GM18526 (cell line): Measurements from ENCODE around the gene RTL10.

Source experiments
- POLR2A ChIP-seq: IDR thresholded peaks from 3 replicates; pipeline ENCODE4 v1.6.1; 2011; ENCODE audit not compliant: insufficient read length; ENCODE audit errors: extremely low read depth

The RTL10 gene

DNA sequence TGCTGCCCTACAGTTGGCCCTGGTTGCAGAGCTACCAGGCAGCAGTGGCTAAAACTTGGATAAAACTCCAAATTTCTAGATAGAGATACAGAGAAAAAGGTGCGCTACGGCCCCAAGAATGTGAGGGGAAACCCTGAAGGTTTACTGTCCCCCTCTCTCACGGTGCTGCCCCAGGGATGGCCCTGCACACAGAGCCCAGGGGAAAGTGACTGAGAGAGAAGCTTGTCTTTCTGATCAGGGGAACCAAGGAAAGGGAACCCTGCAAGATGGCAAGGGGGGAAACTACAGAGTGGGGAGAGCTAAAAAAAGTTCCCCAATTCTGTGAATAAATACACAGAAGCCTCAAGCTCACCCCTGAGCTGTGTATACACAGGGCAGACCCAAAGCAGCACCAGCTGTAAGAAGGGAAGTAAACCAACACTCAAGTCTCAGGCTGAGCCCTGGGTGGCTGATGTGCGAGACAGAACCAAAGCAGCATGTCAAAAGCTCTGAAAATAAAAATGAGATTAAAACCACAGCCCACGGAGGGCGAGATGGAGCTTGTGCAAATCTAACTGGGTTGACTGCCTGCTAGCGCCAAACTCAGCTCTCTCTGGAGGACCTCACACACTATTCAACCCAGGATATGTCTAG is 22.1 kb downstream of the RTL10 start:
- no peak for TF ChIP-seq POLR2A

GRCh38 chr22:19831016-19831415 is 23.7 kb downstream of the RTL10 start:
- no peak for TF ChIP-seq POLR2A

DNA sequence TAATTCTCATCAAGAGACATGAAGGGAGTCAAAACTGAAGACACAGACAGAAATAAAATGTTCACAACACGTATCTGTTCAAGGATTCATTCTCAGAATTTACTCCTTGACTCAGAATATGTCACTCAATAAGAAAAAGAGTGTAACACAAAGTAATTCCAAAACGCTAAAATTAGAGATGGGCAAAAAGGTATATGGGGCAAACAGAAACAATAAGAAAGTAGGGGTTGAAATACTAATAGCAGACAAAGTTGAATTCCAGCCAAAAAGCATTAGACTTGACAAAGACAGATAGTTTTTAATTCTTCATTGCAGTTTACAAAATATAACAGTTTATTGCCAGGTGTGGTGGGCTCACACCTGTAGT is 26.7 kb downstream of the RTL10 start:
- no peak for TF ChIP-seq POLR2A

GRCh38 chr22:19827341-19828034 is 27.2 kb downstream of the RTL10 start:
- no peak for TF ChIP-seq POLR2A

DNA sequence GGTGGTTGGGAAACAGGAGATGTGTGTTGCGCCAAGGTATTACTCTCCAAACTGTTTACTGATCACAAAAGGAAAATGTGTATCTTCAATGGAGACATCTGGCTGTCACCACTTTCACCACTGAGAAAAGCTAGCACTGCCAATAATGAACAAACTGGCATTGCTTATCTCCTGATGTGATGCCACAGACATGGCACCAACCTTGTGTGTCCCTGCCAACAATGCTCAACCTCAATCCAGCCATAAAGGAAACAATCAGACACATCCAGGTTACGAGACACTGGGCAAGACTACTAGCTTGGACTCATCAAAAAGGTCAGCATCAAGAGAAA is 28.1 kb downstream of the RTL10 start:
- no peak for TF ChIP-seq POLR2A

DNA sequence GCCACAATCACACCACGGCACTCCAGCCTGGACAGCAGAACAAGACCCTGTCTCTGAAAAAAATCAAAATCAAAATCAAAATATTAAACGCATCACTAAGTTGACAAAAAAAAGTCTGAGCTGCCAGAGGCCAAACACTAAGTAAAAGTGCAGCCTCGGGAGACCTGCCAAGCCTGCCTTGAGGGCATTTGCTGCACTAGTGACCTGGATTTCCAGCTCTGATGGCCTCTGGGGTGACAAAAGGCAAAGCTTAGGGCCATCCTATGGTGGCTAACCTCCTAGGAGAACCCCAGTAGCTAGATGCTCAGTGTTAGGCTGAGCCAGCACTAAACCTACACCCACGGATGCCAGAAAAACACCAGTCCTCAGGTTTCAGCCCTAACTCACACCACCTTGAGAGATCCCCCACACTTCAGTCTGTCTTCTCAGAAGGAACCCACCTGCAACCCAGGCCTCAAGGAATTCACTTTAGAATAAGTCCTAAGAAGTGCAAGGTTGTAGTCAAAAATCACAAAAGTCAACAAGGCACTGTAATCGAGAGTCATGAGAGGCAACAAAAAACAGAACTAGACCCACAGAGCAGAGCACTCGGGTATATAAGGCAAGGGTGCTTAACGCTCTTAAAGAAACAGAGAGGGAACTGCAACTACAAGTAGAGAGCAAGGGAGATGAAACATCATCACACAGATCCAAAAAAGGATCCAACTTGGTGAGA is 28.6 kb downstream of the RTL10 start:
- TF ChIP-seq POLR2A = no peak

GRCh38 chr22:19824926-19825339 is 29.7 kb downstream of the RTL10 start:
- TF ChIP-seq POLR2A = no peak

DNA sequence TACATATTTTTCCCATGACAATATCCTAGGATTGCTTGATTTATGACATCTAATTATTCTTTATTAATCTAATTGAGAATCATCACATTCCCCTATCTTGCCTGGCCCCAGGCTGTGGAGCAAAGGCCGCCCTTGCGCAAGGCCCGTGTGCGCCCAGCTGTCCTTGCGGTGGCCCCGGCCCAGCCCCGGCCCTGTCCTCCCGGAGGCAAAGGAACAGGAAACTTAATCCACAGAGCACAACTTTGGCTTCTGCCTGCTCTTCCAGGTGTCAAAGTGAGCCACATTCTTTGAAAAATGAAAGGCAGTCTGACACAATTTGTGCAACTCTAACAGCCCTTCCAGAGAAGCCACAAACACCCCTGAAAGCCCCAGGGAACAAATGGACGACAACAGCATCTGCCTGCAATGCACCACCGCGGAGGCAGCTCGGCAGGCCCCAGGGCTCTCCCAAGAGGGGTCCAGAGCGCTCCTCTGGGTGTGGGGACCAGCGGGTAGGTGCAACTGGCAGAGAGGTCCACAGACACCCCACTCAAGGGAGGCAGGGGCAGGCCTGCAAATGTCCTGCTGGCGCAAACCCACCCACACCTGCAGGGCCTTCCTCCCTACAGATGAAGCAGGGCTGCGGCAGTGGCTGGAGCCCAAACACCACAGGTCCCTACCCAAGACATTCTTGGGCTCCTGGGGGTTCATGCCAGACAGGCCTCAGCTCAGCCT is 30.3 kb downstream of the RTL10 start:
- no peak for TF ChIP-seq POLR2A

- TF ChIP-seq POLR2A = no peak
Observed at GRCh38 chr22:19823902-19824211, 30.8 kb downstream of the RTL10 start.

- TF ChIP-seq POLR2A = no peak
Observed at GRCh38 chr22:19823191-19823901, 31.3 kb downstream of the RTL10 start.

DNA sequence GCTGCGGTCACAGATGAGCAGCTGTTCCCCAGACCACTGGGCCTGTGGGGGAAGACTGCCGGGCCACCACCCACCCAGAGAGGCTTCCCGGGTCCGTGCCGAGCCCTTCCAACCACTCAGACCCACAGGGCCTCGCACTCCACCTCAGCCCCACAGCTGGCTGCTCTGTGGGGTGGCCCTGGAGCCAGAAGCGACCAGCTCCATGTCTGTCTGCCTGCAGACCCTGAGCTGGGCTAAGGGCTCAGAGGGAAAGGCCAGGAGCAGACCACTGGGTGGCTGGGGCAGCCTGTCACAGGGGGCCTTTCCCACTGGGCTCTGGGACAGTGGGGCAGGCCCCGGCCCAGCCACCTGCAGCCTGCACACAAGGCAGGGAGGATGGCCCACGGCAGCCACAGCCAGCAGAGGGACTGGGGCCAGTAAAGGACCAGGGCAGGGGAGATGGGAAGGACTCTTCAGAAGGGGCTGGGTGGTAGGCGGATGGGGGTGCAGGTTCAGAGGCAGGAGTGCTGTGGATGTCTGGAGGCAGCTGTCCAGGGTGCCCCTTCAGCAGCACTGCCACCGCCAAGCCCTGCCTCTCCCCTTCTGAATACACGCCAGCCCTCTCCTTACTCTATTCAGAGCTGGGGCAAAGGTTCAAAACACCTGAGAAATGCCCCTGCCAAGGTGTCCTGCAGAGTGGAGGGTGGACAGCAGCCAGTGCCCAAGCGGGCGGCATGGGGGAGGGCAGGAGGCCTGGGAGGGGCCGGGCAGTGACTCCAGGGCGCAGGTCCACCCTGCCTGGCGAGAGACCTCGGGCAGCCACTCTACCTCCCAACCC is 32.2 kb downstream of the RTL10 start:
- TF ChIP-seq POLR2A = no peak

- TF ChIP-seq POLR2A = no peak
Observed at GRCh38 chr22:19821523-19822300, 33.0 kb downstream of the RTL10 start.

DNA sequence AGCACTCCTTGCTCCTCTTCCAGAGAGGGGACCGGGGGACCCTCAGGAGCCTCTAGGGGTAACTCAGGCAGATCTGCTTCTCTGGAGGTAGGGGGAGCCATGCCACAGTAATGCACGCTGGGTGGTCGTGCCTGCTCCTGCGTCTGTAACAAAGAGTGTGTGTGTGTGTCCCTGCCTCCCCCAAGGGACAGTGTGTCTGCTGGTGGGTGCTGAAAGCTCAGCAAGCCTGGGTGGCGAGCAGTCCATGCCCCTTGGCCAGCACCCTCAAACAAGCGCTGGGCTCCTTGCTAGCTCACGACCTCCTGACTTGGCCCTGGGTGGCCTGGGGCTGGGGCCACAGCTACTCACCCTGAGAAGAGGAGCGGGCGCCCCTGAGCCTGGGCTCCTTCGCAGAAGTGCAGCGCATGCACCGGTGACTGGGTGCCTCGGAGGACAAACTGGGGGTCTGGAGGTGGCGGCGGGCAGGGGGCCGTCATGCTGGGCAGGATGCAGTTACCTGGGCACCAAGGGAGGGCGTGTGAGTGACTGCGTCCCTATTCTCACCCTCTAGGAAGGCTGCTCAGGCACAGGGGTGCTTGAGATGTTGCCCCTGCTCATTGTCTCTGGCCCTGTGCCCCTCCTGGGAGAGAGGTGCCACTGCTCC is 33.7 kb downstream of the RTL10 start:
- no peak for TF ChIP-seq POLR2A
